Astrocyte of the spinal cord (primary cell): ENCODE measurements around the gene MEF2A.

Experiments
- DNase-seq: peaks from one replicate; pipeline ENCODE4 v3.0.0; 2011; ENCODE audit warnings: low read depth, low spot score
- H3K4me3 ChIP-seq: 2 replicates; pipeline ENCODE4 v1.5.1; 2011; ENCODE audit warnings: low read depth, mild to moderate bottlenecking, low read length, moderate library complexity
- in situ Hi-C: cut with HindIII; loops from 2 replicates; pipeline ENCODE4 v1.10.0; 2017; ENCODE audit warnings: low sequenced_read_pairs
- TF ChIP-seq, protein P1 (sequence below): IDR thresholded peaks from 2 replicates; pipeline ENCODE4 v1.5.1; 2012; ENCODE audit warnings: low read depth, mild to moderate bottlenecking, low read length, inconsistent platforms

Gene MEF2A

DNA sequence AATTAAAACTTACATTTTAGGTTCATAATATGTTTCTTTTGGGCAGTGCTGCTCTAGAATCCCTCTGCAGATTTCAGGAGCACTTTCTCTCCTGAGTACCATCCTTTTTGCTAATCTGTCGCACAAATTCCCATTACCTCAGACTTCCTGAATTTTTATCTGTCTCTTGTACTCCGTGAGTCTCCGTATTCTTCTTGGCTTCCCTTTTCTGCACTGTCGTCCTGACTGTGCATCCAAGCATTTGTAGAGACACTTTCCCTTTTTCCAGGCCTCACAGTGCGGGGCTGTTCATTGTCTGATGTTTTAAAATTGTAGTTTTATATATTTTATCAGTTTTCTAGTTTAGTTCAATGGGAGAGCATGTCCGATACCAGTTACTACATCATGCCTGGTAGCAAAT is 27.3 kb downstream of the MEF2A start:
- in situ Hi-C loops = no loop called here
- no peak for DNase-seq
- H3K4me3 ChIP-seq = no peak overlapping the region
- TF ChIP-seq, protein P1, sequence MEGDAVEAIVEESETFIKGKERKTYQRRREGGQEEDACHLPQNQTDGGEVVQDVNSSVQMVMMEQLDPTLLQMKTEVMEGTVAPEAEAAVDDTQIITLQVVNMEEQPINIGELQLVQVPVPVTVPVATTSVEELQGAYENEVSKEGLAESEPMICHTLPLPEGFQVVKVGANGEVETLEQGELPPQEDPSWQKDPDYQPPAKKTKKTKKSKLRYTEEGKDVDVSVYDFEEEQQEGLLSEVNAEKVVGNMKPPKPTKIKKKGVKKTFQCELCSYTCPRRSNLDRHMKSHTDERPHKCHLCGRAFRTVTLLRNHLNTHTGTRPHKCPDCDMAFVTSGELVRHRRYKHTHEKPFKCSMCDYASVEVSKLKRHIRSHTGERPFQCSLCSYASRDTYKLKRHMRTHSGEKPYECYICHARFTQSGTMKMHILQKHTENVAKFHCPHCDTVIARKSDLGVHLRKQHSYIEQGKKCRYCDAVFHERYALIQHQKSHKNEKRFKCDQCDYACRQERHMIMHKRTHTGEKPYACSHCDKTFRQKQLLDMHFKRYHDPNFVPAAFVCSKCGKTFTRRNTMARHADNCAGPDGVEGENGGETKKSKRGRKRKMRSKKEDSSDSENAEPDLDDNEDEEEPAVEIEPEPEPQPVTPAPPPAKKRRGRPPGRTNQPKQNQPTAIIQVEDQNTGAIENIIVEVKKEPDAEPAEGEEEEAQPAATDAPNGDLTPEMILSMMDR = no peak

DNA sequence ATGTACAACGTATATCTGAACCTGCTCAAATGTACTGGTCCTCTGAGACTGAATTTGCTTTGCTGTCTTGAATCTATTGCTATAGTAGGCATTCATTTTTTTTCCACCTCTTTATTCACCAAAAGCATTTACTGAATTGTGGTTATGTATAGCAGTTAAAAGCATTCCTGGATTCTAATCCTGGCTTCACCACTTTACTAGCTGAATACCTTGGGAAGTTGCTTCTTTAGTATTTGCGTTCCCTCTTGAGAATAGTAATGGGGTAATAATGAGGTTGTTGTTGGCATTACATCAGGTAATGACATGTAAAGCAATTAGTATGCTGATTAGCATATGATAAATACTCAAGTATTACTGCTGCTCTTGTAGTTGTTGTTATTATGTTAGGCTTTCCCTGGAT is 29.1 kb downstream of the MEF2A start:
- in situ Hi-C loops = no loop called here
- DNase-seq = peak; percentile 26
- TF ChIP-seq, protein P1 = no peak
- no peak overlapping the region for H3K4me3 ChIP-seq

DNA sequence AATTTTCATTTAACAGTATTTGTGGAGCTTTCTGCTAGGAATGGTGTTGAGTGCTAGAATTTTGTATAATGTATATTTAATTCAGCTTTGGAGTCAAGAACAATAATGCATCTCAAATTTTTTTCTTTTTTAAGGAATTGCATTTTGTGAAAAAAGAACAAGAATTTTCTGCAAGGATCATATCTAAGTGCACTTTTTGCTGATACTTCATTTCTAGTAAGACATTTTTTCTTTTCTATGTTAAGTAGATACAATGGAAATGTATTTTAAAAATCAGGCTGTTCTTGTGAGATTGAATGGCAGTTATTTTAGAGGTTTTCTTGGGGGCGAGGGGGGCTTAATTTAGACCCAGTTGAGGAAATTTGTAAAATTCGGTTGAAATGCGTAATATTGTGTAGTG is 32.5 kb downstream of the MEF2A start:
- DNase-seq = no peak
- TF ChIP-seq, protein P1 = no peak
- in situ Hi-C loops = no loop called here
- H3K4me3 ChIP-seq = no peak overlapping the region

DNA sequence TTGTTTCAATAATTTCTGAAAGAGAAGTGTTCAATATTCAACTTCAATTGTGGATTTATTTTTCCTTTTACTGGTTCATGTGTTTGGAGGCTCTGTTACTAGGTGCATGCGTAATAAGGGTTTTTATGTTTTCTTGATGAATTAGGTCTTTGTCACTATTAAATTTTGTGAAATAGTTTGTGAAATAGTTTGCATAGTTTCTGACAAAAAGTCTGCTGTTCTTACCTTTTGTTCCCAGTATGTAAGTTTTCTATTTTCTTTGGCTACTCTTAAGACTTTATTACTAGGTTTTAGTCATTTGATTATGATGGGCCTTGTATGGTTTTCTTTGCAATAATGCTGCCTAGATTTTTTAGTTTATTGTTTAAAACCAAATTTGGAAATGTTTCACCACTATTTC is 38.0 kb downstream of the MEF2A start:
- no peak overlapping the region for H3K4me3 ChIP-seq
- in situ Hi-C loops = no loop called here
- DNase-seq = peak; percentile 51
- TF ChIP-seq, protein P1 = no peak

DNA sequence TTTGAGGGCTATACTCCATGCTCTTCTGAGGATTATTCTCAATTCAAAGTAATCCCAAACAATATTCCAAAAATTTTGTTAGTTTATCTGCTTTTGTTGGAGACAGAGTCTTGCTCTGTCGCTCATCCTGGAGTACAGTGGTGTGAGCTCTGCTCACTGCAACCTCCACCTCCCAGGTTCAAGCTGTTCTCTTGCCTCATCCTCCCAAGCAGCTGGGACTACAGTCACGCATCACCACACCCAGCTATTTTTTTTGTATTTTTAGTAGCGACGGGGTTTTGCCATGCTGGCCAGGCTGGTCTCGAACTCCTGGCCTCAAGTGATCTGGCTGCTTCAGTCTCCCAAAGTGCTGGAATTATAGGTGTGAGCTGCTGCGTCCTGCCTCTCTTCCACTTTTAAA is 39.1 kb downstream of the MEF2A start:
- in situ Hi-C loops = no loop called here
- no peak for DNase-seq
- H3K4me3 ChIP-seq = no peak overlapping the region
- TF ChIP-seq, protein P1 = no peak

DNA sequence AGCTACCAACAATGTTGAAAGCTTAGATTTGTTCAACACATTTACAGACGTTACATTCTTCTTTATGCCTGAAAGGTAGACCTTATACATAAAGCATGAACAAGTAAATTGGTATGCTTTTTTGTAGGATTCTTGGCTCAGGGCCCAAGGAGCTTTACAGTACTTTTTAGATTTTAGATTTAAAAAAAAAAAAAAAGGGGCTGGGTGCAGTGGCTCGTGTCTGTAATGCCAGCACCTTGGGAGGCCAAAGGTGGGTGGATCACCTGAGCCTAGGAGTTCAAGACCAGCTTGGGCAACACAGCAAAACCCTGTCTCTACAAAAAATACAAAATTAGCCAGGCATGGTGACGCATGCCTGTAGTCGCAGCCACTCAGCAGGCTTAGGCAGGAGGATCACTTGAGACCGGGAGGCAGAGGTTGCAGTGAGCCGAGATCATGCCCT is 39.7 kb downstream of the MEF2A start:
- no peak for DNase-seq
- H3K4me3 ChIP-seq = no peak overlapping the region
- TF ChIP-seq, protein P1 = no peak
- in situ Hi-C loops = no loop called here

DNA sequence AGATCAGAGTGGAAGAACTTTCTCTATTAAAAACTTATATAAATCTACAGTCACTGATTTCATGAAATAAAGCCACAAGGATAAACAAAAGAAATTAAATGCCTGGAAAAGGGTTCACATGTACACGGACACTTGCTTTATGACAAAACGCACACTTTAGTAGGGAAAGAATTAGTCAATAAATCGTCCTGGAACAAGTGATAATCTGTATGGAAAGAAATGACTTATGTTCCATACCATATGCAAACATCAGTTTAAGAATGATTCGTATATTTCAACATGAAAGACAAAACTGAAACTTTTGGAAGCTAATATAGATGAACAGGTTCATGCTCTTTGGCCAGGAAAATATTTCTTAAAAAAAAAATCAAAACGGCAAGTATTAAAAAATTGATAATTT is 40.2 kb downstream of the MEF2A start:
- no peak for DNase-seq
- TF ChIP-seq, protein P1 = no peak
- in situ Hi-C loops = no loop called here
- no peak overlapping the region for H3K4me3 ChIP-seq
